ENCODE measurements around the gene ANGPTL1. TPM values are rescaled to one million over a fixed set of nuclear protein-coding genes. Genes with fewer than 3 reads are reported as not detected.

Gene ANGPTL1
- total RNA-seq, 2 experiments from 2014 or later = not detected

Other genes with a start within 250 kb of the ANGPTL1 start
- 1 to 10 TPM; 1.4 to 1.9 TPM for gene RALGPS2, start 145.8 kb downstream of the ANGPTL1 start, total RNA-seq
- gene FAM20B, start 154.8 kb upstream of the ANGPTL1 start, total RNA-seq = 10 to 100 TPM; 23.8 to 30.7 TPM
- gene TOR3A, start 211.0 kb upstream of the ANGPTL1 start, total RNA-seq = 10 to 100 TPM; 52.4 to 56.1 TPM